DND-41 (cell line): Measurements from ENCODE around the gene FAAP100.

Experiments used
- CTCF ChIP-seq: IDR thresholded peaks from 2 replicates; pipeline ENCODE4 v1.5.1; 2012; ENCODE audit warnings: borderline replicate concordance, low read length, moderate library complexity, mild to moderate bottlenecking; ENCODE audit not compliant: poor library complexity, severe bottlenecking; ENCODE audit errors: extremely low read depth
- EZH2 ChIP-seq: IDR thresholded peaks from 3 replicates; pipeline ENCODE4 v1.6.1; 2012; ENCODE audit warnings: borderline replicate concordance, low read depth, mild to moderate bottlenecking, moderate library complexity, low read length, inconsistent platforms; ENCODE audit not compliant: severe bottlenecking

- TF ChIP-seq CTCF, result no peak
- TF ChIP-seq EZH2, result no peak
Measured at GRCh38 chr17:81579298-81579697, 27.1 kb upstream of the FAAP100 start.
